ENCODE results near the gene SPATA33.
A peak's percentile ranks its signal among the peaks of the same experiment; 100 is the strongest.

SPATA33 gene

DNA sequence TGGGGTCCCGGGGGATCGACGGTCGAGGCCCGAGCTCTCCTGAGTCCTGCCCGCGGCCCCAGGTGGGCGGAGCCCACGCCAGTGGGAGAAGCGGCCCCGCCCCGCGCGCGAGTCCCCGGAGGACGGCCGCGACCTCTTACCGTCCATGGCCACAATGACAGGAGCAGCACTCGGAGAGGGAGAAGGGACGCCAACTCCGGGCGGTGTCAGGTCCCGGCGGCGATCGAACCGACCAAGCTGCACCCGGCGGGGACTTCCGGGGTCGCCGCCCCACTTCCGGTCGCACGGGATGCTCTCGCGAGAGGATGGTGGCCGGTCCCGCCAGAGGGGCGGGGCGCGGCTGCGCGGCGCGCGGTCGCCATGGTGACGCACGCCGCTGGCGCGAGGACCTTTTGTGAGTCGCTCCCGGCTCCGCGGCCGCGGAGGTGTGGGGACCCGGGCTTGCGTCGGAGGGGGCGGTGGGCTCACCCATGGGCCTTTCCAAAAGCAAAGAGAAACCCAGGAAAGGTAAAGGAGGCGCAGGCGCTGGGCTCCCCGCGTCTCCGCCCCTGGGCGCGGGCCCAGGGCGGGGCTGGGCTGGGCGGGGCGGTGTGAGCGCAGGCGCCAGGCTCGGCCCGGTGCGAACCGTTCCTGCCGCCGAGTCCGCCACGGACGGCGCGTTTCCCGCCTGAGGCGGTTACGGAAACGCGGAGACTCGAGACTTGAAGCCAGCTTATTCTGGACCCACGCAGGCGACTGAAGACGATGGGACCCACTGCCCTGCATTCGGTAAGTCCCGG lies at the start of gene SPATA33, which contains the start of gene CHMP1A:
SPATA33 (plus strand) TSS at position 395 of the 779 bp plus-strand sequence; CDS start at position 471, 76 bp downstream.
CHMP1A (minus strand) TSS at position 267 of the 779 bp plus-strand sequence; CDS start at position 147, 120 bp downstream.
- DNase-seq (ENCODE audit: low spot score) = peak; percentile 93

DNA sequence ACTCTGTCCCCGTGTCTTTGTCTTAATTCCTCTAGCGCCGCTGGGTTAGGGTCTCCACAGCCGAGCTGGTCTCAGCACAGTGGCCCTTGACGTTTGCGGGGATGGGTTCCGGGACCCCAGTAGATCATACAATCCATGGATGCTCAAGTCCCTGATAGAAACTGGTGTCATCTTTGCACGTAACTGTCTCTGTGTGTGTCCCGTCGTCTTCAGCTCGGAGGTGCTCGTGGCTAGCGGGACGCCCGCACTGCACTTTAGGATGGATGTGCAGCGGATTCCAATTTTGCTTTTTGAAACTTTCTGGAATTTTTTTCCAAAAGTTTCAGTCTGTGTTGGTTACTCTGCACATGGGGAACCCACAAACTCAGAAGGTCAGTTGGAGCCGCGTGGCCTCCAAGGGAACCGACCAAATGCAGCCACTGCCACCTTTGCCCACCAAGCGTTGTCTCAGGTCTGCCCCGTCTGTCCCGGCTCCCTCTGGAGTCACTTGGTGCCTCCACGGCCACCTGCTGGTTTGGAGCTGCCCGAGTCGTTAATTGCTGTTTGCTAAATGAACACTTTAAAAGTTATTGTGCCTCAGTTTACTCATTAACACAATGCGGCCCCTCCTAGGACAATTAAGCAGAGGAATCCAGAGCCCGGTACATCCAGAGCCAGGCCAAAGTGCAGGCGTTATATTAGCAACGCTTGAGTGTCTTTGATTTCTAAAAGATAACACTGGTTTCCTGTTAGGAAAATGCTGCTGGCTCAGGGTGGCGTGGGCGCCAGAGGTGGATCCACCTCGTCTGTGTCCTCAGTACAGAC lies 49.5 kb upstream of the SPATA33 start:
- no peak for DNase-seq (ENCODE audit: low spot score)

DNA sequence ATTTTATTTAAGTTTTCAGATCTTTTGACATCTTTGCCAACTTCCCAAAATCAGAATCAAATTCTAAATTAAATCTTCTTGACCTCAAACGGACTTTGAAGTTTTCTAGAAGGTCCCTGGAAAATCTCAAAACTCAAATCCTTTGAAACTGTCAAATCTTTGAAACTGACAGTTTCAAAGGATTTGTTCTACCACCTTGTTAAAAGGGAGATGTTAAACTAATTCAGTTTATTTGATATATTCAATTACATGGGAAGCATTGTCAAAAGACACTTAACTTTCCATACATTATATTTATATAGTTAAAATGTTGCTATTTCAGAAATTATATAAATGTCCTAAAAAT lies 47.6 kb upstream of the SPATA33 start:
- no peak for DNase-seq (ENCODE audit: low spot score)

DNA sequence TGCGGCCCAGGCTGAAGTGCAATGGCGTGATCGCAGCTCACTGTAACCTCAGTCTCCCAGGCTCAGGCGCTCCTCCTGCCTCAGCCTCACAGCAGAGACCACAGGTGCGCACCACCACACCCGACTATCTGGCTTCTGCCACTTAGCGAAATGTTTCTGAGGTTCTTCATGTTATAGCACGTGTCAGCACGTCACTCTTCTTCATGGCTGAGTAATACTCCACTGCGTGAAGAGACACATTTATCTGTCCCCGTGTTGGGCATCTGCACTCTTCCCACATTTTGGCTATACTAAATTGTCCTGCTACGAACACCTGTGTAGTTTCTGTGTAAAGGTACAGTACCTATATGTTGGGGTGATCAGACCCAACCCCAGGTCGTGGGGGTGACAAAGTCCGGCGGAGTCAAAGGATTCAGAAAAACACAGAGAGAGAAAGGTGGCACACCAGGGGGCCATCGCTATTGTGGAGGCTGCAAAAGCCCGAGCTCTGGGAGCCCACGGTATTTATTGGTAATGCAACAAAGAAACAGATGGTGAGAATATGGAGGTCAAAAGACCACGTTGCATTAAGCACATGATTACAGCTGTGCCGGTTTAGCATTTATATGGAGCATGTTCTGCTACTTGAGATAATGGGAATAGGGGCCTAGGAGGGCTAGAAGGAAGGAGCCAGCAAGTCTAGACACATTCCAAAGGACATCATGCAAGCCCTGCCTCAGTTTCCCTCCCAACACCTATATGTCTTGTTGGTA lies 45.0 kb upstream of the SPATA33 start:
- no peak for DNase-seq (ENCODE audit: low spot score)

DNA sequence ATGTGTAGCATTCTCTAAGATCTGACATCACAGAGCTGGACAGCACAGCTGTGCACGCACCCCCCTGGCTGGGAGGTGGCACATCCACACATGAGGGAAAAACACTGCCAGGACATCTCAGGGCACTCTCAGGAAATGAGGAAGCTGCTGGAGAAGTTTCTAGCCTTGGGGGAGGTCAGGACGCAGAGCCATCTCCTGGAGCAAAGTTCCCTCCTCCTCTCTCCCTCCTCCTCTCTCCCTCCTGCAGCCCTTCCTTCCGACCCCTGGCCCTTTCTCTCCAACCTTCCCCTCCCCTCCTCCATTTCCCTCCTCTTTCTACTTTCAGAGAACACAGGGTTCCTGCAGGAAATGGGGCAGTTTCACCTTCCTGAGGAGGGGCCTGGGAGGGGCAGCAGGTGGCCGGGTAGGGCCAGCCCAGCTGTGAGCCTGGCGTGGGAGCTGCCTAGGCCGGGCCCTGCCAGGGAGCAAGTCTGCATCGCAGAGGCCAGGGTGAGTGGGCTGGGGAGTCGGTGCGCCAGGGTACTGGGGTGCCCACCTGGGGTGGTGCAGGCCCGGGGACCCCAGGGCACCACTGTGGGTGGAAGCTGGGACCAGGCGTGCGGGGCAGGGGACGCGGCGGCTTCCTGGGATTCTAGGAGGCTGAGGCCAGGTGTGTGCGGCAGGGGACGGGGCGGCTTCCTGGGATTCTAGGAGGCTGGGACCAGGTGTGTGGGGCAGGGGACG lies 44.2 kb upstream of the SPATA33 start, which contains the start of gene DPEP1:
DPEP1 (plus strand) TSS at position 412 of the 723 bp plus-strand sequence. CDS start 16,769 bp downstream, outside the sequence.
- DNase-seq (ENCODE audit: low spot score) = no peak

DNA sequence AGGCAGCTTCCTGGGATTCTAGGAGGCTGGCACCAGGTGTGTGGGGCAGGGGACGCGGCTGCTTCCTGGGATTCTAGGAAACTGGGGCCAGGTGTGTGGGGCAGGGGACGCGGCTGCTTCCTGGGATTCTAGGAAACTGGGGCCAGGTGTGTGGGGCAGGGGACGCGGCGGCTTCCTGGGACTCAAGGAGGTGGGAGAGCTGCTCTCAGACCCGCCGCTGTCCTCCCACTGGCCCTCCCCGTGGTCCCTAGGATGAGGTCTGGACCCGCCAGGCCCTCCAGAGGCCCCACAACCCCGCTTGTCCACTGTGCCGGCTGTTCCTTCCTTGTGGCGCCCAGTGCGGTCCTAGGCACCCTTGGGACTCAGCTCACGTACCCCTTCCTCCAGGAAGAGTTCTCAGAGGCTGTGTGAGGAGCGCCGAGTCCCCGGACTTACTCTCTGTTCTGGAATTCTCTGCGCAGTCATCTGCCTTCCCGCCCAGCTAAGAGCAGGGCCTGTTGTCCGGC lies 43.6 kb upstream of the SPATA33 start:
- DNase-seq (ENCODE audit: low spot score) = no peak

DNA sequence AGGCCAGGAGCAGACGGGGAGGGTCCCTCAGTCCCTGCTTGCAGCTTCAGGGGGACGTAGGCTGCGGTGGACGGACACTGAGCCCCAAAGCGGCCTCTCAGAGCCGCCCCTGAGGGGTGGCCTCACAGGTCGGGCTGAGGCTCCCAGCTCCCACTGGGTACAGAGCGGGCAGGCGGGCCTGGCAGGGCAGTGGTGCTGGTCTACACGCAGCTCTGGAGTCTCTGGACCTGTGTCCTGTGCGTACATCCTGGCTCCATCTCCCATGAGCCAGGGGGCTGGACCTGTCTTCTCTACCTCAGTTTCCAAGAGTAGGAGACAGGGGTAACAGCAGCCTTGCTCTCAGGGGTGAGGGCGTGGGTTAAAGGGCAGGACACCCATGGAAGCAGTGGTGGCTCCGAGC lies 42.5 kb upstream of the SPATA33 start:
- DNase-seq (ENCODE audit: low spot score) = no peak

DNA sequence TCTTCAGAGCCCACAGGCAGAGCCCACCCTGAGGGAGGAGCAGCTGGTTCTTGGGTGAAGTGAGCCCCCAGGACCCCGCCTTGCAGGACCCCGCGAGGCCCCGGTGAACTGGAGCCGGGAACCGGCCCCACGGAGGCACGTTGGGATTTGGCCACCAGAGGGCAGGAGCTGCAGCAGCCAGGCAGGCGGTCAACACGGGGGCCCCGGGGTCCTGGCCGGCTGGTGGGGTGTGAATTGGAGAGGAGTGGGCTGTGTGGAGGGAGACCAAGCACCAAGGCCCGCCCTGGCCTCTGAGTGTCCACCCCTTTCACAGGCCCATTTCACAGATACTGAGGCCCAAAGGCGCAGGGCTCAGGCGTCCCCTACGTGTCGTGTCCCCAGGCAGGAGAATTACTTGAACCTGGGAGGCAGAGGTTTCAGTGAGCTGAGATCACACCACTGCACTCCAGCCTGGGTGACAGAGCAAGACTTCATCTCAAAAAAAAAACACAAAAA lies 42.0 kb upstream of the SPATA33 start:
- no peak for DNase-seq (ENCODE audit: low spot score)

DNA sequence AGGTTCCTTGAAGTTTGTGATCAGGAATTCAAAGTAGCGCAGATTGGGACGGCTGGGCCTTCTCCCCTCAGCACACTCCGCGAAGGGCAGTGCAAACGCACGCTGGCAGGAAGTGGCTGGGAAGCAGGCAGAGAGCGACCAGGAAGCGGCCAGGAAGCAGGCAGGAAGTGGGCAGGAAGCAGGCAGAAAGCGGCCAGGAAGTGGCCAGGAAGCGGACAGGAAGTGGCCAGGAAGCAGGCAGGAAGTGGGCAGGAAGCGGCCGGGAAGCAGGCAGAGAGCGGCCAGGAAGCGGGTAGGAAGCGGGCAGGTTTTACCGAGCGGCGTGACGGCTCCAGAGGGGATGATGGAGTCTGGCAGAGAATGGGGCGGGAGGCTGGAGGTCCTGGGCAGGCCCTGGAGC lies 41.0 kb upstream of the SPATA33 start:
- DNase-seq (ENCODE audit: low spot score) = no peak

DNA sequence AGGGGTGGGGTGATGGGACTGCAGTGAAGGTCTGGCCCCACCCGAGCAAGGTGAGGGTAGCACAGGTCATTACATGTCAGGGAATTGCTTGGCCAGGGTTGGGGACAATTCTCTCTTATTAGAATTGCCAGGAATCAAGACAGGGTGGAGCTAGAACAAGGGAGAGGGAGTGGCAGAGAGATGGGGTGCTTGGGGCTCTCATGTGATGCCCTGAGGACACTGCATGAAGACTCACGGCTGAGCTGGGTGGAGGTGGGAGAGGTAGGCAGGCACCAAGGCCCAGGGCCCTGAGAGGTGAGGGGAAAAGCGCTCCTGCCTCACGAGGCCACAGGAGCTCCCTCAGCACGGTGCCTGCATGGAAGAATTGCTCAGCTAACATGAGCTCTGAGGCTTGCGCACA lies 40.6 kb upstream of the SPATA33 start:
- DNase-seq (ENCODE audit: low spot score) = no peak

DNA sequence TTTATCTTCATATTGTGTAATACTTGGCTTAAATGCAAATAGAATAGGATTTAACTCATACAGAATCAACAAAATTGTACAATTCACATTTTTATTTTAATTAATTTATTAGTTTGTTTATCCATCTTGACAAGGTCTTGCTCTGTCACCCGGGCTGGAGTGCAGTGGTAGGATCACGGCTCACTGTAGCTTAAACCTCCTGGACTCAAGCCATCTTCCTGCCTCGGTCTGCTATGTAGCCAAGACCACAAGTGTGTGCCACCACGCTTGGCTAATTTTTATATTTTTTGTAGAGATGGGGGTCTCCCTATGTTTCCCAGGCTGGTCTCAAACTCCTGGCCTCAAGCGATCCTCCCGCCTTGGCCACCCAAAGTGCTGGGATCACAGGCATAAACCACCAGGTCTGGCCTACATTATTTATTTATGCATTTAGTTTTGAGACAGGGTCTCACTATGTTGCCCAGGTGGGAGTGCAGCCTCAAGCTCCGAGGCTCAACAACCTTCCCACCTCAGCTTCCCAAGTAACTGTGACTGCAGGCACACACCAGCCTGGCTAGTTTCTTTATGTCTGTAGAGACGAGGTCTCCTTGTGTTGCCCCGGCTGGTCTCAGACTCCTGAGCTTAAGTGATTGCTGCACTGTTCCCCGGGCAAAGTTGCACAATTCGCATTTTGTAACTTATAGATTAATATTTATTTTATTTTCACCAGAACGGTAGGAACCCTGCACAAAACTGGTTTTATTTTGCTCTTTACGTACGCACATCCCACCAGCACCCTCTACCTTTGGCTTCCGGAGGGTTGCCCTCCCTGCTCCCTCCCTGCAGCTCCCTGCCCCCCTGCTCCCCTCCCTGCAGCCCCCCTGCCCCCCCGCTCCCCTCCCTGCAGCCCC lies 39.3 kb upstream of the SPATA33 start:
- no peak for DNase-seq (ENCODE audit: low spot score)

DNA sequence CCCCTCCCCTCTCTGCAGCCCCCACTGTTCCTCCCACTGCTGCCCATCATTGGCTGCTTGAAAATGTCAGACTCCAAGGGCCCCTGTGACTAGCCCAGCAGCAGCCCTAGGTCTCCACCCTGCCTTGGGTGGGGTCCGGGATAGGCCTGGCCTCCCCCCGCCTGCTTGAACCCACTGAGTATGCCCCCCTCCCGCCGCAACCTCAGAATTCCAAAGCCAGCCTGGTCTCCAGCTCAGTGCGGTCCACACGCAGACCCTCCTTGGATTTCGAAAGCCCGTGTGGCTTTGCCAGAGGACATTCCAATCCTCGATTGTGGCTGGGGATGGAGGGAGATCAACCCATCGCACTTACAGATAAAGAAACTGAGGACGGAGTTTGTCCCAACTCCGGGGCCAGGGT lies 37.8 kb upstream of the SPATA33 start:
- DNase-seq (ENCODE audit: low spot score) = no peak

DNA sequence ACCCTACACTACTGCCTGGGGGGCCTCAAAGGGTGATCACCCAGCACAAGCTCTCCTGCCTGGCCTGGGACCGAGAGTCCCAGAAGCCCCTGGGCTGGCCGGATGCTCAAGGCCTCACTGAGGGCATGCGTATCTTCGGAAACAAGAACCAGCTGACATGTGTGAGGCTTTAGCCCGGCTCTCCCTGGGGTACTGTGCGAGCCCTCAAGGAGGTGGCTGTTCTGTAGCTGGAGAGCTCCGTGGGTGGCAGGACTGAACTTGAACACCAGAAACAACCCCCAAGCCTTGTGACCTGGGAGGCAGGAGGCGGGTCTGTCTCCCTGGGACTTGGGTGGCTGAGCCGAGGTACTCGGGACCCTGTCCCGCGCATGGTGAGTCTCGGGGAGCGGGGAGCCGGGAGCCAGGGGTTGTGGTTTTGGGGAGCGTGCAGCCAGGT lies 37.2 kb upstream of the SPATA33 start:
- no peak for DNase-seq (ENCODE audit: low spot score)

DNA sequence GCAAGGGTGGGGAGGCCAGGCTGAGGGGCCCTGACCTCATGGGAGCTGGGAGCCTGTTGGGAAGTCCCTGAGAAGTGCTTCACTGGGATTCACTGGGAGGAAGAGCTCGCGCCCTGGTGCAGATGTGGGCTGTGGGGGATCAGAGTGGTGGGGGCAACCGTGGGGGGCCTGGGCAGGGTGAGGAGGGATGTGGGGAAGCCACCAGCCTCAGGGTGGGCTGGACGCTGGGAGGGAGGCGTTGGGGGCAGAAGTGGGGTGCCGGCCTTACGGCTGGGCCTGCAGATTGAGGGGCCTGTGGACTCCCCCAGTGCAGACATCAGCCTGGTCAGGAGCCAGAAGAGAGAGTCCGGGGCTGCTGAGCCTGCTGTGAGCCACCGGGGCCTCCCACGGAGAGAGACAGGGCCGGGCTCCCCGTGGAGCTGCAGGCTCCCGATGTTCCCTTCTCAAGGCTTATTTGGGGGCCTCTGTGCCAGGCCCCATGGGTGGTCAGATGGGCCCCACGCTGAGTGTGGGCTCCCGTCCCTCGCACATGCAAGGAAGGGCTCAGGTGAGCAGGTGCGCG lies 36.4 kb upstream of the SPATA33 start:
- no peak for DNase-seq (ENCODE audit: low spot score)

DNA sequence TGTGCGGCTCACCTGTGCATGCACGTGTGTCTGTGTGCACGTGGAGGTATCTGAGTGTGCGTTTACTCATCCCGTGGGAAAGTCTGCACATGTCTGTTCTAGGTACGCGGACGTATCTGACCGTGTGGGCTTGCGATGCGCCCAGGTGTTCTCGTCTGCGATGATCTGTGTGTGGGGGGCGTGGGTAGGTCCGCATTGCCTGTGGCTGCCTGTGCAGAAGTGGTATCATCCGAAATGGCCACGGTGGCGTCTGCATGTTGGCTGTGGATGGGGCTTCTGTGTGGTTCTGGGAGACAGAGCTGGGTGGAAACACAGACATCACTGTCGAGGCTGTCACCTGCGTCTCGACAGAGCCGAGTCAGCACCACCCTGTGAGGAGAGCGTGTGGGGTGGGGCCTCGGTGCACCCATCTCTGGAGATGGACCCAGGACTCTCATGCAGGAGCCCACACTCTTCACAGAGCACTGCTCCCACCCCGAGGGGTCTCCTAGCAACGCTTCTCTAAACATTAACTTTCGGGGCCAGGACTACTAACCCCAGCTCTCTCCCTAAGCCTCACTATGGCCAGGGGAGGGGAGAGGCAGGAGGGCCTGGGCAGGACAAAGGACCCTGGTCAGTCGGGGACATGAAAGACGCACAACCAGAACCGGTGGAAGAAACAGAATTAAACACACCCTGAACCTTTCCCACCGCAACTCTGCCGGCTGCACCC lies 35.8 kb upstream of the SPATA33 start:
- DNase-seq (ENCODE audit: low spot score) = no peak

DNA sequence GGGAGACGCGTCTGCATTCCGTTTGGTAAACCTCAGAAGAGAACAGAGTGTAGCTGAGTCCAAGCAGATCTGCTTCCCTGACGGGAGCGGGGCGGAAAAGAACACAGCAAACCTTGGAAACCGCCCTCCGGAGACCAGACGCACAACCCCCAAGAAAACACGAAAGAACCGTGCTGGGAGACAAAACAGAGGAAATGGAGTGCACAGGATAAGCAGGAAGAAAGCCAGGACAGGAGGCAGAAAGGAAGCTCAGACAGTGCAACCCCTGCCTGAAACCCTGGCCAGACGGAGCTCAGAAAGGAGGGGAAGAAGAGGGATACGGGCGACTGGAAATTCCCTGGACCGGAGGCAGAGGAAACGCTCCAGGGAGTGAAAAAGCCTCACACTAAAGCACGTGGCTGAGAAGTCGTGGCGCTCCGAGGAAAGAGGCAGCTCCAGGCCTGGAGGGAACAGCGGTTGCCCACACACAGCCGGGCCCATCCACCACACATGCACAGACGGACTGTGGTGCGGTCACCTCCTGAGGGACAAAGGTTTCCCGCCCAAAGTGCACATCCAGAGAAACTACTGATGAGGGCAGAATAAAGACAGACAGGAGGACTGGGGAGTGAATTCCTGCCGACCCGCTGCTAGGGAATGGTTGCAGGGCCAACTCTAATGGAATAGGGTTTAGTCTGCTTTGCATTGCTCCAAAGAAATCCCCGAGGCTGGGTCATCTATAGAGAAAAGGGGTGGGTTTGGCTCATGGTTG lies 34.0 kb upstream of the SPATA33 start:
- DNase-seq (ENCODE audit: low spot score) = no peak

DNA sequence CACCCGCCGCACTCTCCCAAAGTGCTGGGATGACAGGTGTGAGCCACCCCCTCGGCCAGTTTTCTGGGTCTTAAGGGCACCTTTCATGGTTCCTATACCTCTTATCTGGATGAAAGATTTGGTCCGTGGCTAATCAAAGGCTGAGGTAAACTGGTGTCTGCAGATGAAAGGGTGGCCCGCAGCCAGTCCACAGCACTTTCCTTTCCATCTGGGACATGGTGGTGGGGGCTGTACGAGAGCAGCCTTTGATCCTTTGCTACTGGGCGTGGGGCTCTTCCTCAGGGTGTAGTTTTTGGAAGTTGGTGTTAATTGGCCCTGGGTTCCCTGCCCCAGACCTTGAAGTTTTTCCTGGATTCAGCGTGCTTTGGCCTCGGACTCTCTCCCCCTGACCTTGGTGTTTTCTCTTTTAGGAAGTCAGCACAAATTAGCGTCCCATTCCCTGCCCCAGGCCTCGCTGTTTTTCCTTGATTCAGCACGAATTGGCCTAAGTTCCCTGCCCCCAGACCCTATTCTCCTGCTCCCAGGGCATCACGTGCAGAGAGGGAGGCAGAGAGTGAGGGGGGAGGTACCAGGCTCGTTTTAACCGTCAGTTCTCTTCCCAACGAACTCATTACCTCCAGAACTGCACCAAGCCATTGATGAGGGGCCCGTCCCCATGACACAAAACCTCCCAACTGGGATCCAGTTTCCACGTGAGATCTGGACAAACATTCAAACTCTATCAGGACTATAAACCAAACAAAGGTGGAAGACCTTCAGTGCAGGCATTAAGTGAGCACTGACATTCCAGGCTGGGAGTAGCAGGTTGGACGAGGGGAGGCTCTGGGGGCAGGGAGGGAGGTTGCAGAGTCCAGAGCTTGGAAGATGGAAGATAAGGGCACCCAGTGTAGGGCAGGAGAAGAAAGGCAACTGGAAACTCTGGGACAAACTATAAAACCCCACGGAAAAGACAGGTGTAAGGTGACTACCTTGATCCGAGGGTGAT lies 32.6 kb upstream of the SPATA33 start:
- no peak for DNase-seq (ENCODE audit: low spot score)

Measured in activated CD4-positive, alpha-beta T cell treated with anti-CD3 and anti-CD28 coated beads, Interleukin-2, Interleukin-4, amounts not matched to agents 100 ng/mL and 50 ng/mL, durations not matched to agents 16 hours and 8 hours (primary cell).